ENCODE measurements around the gene CEP120. TPM values are rescaled to one million over a fixed set of nuclear protein-coding genes. Genes with fewer than 3 reads are reported as not detected.
"Not testable (repeated sequence)": the region's sequence is repeated elsewhere in the genome, so short reads cannot be mapped to it uniquely, and the experiment has no call there.

CEP120 gene
- polyA plus RNA-seq, 4 donors = 21.3 to 28.2 (median 22.0) TPM

DNA sequence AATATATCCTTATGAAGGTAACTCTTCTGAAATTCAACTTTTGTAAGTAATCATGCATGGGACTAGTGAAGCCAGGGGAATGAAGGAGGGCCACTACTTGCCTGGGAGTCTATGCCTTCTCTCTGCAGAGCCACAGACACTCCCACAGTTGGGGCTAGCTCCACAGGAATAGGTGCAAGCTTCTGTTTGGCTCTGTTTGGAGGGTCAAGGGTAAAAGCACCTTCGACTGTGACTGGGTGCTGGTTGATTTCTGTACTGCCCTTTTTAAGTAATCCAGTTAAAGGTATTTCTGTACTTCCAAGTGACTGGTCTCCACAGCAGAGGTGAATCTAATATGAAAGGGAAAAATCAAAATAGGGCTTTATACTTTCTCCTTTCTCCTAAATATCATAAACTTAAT, 32.2 kb downstream of the CEP120 start:
- no peak for DNase-seq (ENCODE audit: low read depth in 4 of 4, low spot score in 3 of 4)

DNA sequence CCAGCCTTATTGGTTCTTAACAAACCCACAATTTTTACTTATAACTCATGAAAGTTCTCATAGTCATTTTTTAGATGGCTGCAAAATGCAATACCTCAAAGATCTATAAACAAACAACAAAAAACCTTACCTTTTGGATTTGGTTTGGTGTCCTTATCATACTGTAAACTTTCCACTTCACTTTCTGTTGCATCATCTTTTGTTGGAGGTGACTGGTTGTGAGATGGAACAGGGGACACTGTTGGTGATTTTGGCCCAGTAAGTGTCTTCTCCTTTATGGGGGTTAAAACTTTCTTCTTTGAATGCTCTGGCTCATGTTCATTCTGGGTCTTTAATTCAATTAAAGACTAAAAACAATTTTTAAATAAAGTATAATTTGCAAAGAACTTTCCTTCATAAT, 33.4 kb downstream of the CEP120 start:
- no peak for DNase-seq (ENCODE audit: low read depth in 4 of 4, low spot score in 3 of 4)

DNA sequence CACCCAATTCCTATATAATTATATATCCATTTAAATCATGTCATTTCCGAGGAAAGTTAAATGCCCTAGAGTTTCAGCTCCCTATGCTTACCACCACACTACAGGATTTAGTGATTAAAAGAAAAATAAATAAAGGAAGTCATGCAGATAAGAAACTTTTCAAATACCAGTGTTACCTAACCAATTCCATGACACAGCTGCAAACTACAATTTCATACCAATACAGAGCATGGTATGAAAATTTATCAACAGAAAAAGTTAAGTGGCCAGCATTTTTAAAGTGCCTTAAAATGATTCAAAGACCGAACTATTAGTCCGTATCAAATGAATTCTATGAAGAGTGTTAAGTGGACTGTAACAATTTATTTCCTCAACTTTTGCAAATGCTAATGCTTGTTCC, 35.9 kb downstream of the CEP120 start:
- DNase-seq (ENCODE audit: low read depth in 4 of 4, low spot score in 3 of 4) = no peak

DNA sequence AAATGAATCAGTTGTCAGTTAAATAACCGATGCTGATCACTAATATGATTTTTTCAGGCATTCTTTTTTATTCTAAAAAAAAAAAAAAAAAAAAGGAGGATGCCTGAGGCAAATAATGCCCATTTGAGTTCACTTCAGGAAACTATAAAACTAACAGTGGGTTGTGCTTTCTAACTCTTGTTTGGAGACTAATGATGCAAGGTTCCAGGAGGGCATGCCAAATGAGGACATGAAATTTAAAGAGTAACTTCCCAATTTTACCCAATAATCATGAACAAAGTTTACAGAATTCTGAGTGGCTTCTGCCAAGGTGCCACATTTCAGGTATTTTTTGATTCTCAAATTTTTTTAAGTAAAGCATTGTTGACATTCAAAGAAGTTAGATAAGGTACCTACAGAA, 41.0 kb downstream of the CEP120 start:
- no peak for DNase-seq (ENCODE audit: low read depth in 4 of 4, low spot score in 3 of 4)

DNA sequence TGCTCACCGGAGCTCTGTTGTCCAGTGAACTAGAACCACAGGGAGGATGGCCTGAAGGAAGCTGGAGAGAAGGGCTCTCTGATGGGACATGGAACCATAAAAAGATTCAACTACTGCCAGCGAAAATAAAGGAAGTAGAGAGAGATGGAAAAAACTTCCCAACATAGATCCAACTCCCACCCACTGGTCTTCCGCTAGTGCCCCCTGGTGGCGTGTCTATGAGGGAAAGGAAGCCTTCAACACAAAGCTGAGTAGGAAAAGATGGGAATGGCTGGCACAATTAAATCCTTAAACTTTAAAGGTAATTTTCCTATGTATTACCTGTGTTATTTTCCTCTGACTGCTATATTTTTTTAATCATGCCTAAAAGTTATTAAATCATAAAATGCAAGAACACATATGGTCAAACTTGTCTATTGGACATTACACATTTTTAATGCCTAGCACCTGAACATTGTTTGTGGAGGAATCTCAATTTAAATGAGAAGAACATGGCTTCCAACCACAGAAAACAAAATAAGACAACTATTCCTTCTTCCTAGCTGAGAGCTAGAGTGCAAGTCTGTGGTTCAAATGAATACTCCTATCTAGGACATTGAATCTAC, 51.5 kb downstream of the CEP120 start:
- no peak for DNase-seq (ENCODE audit: low read depth in 4 of 4, low spot score in 3 of 4)

DNA sequence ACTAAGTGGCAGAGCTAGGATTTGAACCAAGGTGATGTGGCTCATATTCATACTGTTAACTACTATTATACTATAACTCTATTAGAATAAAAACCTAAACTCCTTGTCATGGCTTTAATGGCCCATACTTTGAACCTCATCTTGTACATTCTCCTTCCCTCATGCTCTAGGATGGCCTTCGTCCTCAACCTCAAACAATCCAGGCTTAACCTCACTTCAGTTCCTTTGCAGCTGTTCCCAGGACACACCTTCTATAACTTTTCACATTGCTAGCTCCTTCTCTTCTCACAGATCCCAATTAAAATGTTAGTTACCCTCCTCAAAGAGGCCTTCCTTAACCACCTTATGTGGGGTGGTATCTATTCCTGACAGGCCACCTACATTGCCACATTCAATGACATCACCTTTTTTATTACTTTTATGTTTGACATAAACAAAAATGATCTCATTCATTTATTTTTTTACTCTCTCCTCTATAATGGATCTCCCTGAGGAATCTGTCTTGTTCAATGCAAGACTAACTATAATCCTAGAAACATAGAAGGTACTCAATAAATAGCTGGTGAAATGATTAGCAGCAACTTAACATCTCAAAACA, 53.7 kb downstream of the CEP120 start:
- no peak for DNase-seq (ENCODE audit: low read depth in 4 of 4, low spot score in 3 of 4)

DNA sequence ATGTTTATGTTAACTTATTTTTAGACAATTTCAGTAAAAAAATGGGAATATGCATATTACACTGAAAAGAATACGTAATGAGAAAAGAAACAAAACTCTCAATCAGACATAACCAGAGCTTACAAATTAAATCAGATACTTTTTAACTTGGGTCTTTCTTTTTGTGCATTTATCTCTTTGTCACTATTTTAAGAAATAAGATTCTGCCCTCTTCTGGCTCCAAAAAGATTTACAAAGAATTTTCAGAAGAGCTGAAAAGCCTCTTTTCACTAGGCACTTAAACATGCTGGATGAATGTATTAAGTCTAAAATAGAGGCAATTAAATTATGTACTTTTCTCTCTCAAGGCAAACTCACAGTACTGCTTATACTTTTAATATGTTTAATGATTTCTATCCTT, 55.5 kb downstream of the CEP120 start:
- no peak for DNase-seq (ENCODE audit: low read depth in 4 of 4, low spot score in 3 of 4)

DNA sequence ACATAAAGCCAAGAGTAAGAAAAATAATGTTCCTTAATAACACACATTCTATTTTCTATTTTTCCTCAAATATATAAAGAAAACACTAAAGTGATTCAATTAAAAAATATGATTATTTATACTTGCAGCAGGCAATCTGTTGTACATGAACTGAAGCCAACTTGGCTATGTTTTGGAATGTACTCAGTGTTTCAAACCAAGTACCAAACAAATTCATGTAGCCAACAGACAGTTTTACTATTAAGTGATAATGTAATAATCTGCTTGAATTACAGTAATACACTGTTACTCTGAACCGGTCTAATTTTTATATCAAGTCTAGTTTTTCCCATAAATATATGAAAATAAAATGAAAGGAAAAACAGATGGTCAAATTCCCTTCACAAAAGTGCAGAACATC, 58.0 kb downstream of the CEP120 start:
- DNase-seq (ENCODE audit: low read depth in 4 of 4, low spot score in 3 of 4) = no peak

DNA sequence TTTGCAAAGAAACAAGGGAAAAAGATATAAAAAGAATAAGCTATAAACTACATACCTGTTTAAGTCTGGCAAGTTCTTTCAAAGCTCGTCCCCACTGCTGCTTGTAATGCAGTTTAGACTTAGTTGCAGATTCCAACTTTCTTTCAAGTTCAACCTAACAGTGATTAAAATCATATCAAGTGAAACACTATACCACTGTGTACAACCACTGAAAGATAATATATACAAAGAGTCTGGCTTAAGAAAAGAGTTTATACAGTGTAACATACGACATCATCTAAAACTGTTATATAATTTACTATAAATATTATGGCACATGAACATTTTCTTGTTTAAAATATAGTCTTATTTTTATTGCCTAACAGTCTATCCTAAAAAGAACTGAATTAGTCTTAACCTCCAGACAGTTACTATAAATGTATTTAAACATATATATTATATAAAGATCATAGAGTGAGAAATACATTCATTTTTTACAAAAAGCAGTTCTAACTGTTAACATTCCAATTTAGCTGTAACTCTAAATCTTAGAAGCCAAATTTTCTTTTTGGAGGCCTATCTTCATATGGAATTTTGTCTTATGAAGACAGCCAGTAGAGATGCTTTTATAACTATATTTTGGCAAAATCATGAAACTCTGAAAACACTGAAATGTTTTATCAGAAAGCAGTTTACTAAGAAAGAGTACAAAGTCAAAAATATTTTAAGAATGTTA, 58.6 kb downstream of the CEP120 start:
- no peak for DNase-seq (ENCODE audit: low read depth in 4 of 4, low spot score in 3 of 4)

DNA sequence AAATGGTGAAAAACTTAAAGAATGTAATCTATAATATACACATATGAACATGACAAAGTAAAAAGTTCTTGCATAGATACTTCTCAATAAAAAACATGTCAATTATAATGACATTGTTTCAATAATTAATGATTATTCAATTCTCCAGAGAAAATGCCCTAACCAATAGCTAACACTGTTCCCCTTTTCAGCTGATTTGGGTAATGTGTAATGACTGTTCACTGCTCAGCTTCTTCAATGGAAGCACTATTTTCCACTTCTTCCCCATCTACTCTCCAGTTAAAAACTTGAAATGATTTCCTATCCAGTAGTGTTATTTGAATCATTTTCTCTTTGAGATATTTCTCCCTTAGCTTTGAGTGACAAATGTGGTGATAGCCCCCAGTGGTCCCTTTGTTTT, 62.3 kb downstream of the CEP120 start:
- DNase-seq (ENCODE audit: low read depth in 4 of 4, low spot score in 3 of 4) = no peak

DNA sequence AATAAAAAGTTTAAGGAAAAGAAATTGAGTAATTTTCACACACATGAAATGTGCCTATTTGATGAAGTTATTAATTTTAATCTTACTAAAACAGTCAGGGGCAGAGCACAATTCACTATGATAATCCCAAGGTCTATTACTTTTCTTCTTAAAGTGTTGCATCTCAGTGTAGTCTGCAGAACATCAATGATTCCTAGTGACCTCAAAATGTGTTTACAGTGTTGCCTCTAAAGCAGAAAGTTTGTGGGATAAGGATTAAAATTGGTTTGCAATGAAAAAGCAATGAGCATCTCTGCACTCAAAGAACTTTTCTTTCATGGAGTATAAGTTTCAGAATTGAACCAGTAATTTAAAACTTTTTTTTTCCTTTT, 63.0 kb downstream of the CEP120 start:
- no peak for DNase-seq (ENCODE audit: low read depth in 4 of 4, low spot score in 3 of 4)

DNA sequence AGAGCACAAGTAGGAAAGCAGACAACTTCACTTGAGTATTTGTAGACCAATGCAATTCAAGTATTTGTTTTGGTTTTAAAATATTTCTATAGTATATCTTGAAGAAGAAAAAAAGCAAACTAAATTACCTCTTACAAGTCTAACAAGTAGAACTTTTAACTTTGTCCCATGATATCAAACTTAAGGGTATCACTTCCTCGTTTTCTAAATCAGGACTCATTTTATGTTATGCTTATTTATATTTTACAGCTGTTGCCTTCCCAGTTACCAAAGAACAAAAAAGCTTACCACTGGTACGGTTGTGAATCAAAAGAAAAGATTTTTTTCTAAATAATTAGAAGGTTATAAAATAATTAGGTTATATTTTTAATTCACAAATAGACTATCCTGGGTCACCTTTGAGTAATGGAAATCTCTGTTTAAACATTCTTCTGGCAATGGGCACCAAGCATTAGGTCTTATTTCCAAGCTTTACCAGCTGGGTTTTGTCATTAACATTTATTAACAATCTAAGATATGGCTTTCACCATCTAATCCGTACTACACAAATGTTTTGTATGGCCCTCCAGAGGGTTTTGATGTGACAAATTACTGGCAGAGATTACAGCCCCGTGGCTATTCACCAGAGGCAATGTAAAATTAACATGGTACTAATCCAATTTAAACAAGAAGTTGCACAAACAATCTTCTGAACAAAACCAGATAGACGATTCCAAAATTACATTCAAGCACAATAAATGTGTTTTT, 63.6 kb downstream of the CEP120 start:
- no peak for DNase-seq (ENCODE audit: low read depth in 4 of 4, low spot score in 3 of 4)

DNA sequence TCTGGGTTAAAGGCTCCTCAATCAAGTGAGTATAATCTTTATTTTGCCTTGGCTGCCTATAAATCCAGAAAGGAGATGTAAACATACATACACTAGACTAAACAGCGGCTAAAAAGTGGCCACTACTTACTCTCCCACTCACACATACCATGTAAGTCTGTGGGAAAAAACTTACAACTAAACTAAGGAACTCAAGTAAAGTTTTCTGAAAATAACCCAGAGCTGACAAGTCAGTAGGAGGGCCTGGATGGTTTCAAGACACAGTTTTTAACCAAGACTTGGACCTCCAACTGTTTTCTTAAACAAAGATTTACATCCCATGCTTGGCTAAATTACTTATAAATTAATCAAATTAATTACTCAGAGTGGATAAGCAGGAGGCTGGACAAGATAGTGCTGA, 64.5 kb downstream of the CEP120 start:
- peak in 1 of 4 donors; percentile 18 for DNase-seq (ENCODE audit: low read depth in 4 of 4, low spot score in 3 of 4)

DNA sequence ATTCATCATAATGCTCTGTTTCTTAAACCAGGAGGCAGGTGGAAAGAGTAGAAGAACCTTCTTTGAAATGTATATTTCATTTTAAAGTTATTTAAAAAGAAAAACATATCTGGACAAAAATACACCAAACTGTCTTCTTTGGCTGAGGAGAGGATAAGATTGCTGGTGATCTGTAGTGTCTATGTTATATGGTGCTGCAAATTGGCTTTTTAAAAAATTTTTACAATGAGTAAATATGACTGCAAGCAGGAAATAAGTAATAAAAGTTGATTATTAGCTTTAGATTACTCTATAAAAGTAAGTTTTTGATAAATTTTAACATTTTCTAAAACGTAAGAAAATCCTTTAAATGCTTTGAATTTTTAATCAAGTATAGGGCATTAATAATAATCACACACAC, 64.9 kb downstream of the CEP120 start:
- no peak for DNase-seq (ENCODE audit: low read depth in 4 of 4, low spot score in 3 of 4)

DNA sequence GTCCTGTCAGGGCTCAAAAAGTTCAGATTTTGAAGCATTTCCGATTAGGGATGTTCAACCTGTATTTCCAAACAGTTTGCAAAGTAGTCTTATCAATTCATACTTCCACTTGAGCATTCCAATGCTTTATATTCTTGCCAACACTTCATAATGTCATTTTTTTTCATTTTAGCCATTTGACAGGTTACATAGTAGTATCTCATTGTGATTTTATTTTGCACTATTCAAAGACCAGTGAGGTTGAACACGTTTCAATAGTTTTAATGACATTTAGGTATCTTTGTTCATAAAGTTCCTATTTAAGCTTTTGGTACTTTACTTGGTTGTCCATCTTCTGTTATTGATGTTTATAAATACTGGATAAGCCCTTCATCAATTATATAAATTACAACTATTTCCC, 71.4 kb downstream of the CEP120 start:
- no peak for DNase-seq (ENCODE audit: low read depth in 4 of 4, low spot score in 3 of 4)

DNA sequence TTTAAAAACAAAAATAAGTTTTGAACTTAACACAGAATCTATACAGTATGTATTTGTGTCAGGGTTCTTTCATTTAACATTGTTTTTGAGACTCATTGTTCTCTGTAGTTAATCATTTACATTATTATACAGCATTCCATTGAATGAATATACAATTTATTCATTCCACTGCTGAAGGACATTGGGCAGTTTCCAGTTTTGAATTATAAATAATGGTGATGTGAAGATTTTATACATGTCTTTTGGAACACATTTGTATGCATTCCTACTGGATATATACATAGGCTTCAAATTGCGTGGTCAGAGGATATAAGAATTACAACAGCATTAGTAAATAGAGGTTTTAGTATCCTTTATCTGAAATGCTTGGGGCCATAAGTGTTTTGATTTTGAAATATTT, 72.0 kb downstream of the CEP120 start:
- no peak for DNase-seq (ENCODE audit: low read depth in 4 of 4, low spot score in 3 of 4)

DNA sequence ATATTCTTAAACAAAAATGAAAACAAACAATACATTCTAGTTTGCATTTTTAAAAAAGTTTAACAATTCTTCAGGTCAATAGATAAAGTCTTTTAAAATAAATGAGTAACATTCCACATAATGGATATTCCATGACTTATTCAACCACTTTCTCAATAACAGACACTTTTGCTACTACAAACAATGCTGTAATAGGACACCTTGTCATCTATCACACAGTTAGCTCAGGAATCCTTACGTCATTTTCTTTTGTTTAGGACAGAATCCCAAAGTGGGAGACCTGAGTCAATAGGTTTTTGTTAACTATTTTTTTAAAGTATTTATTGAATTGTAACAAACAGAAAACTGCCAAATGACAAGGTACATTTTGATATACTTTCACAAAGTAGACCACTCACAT, 72.5 kb downstream of the CEP120 start:
- DNase-seq (ENCODE audit: low read depth in 4 of 4, low spot score in 3 of 4) = no peak

DNA sequence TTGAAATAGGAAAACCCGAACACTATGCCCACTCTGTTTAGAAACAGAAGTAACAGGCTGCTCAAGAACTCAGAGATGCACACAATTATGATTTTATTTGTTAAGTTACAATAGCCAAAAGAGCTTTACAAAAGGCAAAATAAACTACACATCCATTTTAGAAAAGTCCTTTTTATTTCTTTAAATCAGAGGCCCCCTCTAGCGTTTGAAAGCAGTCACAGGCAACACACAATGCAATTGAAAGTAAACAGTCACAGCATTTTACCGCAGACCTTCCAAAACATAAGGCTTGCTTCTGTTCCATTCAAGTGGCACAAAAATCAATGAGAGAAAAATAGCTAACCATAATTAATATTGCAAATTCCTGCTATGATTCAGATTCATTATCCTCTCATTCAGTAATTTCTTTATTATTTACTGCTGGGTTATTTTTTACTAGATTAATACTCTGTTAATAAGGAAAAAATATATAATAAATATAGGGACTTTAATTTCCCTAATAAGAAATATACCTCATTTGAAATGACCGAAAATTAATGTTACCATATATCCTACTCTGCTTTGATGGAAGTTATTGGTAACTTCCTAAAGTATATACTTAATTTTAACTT, 78.3 kb downstream of the CEP120 start:
- no peak for DNase-seq (ENCODE audit: low read depth in 4 of 4, low spot score in 3 of 4)

DNA sequence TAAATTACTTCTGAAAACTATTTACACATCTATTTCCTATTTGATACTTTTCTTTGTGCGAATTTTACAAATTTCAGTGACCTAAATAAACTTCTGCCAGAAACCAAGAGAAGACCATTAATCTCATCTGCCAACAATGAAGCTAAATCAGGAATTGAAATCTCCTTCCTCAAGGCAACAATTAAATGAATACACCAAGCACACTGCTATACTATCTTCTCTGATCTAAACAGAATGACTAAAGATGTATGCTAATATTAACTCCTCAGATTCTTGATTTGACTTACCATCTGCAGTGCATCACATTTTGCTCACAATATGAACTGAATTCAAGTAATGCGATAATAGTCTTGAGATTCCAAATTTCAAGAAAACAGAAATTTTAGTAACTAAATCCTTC, 82.3 kb downstream of the CEP120 start:
- DNase-seq (ENCODE audit: low read depth in 4 of 4, low spot score in 3 of 4) = no peak

DNA sequence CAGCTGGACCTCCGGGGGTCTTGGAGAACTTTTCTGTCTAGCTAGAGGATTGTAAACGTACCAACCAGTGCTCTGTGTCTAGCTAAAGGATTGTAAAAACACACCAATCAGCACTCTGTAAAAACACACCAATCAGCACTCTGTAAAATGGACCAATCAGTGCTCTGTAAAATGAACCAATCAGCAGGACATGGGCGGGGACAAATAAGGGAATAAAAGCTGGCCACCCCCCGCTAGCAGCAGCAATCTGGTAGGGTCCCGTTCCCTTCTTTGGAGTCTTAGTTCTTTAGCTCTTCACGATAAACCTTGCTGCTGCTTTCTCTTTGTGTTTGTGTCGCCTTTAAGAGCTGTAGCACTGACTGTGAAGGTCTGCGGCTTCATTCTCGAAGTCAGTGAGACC, 114.8 kb downstream of the CEP120 start:
- DNase-seq (ENCODE audit: low read depth in 4 of 4, low spot score in 3 of 4) = not testable (repeated sequence)

DNA sequence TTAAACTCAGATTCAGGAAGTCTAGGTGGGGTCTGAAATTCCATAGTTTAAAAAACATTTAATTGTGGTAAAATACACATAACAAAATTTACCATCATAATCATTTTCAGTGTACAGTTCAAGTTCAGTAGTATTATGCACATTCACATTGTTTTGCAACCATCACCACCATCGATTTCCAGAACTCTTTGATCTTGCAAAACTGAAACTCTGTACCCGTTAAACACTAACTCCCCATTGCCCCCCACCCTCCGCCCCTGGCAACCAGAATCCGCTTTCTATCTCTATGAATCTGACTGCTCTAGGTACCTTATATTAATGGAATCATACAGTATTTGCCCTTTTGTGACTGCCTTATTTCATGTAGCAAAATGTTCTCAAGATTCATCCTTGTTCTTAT, 117.5 kb downstream of the CEP120 start:
- no peak for DNase-seq (ENCODE audit: low read depth in 4 of 4, low spot score in 3 of 4)

All from left renal pelvis (tissue), 4 donors.